ENCODE results near the gene CBFA2T3.

The CBFA2T3 gene

DNA sequence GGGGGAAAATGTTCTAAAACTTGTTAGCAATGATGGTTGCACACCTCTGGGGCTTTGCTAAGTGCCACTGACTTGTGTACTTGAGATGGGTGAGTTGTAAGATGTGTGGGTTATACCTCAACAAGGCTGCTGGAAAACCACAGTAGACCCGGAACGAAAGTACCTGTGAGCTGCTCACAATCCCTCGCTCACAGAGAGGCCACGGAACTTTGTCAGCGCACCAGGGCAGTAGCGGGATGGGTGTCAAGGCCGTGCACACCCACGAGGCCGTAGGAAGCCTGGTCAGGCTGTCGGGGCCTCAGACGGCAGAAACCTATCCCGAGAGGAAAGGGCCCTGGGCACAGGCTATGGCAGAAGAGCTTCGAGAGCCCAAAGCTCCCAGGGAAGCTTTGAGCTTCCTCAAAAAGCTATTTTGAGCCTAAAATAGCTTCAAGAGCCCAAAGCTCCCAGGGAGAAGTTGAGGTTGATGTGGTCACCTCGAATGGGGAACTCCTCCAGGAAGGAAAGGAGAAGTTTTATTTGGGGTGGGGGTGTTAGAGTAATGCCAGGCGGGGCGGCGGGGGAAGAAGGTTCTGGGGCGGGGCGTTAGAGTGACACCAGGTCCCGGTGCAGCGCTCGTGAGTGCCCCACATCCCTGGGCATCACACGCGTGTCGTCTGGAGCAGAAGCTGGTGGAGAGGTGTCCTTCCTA lies 19.0 kb downstream of the CBFA2T3 start:
- no peak for DNase-seq

GRCh38 chr16:88957433-88957767 lies 19.6 kb downstream of the CBFA2T3 start:
- DNase-seq: no peak

DNA sequence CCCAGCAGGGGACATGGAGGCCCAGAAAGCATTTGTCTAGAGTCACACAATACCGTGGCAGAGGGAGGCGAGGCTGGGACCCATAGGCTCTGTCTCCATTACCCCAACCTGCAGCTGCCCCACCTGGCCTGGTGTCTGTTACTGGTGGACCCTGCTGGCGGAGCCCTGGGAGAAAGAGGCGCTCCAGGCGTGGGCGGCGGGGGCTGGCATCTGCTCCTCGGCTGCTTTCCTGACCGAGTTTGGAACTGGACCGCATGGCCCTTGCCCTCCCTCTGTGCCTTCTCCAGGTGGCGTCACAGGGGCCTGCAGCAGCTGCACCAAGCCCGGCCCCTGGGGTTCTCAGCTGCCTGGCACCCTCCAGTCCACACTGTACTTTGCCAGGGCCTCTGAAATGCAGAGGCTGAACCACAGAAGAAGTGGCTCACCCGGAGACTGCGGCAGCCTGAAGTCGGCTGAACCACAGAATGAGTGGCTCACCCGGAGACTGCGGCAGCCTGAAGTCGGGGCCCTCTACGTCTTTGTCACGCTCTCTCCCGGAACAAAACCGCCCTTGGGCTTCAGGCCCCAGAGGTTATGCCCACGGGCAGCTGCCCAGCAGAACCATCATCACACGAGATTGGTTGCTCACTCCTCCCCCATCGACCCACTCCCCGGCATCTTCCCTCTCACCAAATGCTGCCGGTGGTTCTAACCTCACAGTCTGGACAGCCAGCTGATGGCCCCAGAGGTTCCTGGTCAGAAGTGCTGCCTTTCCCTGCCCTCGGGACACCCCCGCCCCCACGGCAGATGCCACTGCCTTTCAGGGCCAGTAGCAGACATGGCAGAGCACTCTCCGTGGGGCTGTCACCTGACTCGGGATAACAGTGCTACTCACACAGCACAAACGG lies 20.2 kb downstream of the CBFA2T3 start:
- DNase-seq: no peak

- no peak for DNase-seq
These were observed 21.1 kb downstream of the CBFA2T3 start for GRCh38 chr16:88955906-88956305.

- no peak for DNase-seq
These were observed 23.9 kb downstream of the CBFA2T3 start for GRCh38 chr16:88953003-88953690.

DNA sequence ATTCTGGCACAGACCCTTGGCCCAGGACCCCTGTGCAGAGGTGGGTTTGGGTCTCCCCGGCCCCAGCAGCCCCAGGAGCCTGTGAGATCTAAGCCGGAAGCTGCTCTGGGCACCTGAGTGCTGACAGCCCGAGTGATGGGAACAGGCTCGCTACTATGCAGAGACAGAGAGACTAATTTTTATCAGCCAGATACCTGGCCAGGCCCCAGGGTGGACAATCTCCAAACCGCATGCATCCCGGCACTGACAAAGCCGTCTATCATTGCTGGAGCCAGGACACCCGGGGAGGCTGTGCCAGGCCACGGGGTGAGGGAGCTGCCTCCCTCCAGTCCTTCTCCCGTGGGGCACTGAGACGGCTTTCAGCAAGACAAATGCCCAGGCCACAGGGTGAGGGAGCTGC lies 25.0 kb downstream of the CBFA2T3 start:
- DNase-seq: no peak

GRCh38 chr16:88951501-88951900 lies 25.5 kb downstream of the CBFA2T3 start:
- no peak for DNase-seq

DNA sequence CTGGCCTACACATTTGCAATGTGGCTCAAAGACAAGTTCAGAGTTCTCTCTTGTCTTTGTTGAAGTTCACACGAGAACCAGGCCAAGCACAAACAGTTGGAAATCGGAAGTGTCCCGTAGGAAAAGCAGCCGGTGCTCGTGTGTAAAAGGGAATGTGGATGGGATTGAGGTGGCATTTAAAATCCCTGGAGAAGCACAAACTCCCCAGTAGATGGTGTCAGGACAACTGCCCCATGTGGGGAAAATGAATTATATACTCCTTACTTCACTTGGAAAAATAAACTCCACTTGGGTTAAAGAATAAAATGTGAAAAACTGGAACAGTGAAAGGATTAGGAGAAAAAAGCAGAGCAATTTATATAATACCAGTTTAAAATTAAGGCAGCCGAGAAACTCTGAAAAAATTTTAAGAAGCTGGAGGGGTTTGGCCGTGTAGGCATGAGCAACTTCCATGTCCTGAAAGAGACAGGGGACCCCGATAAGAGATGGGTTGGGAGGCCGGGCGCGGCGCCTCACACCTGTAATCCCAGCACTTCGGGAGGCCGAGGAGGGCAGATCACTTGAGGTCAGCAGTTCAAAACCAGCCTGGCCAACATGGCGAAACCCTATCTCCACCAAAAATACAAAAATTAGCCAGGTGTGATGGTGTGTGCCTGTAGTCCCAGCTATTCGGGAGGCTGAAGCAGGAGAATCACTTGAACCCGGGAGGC lies 28.1 kb downstream of the CBFA2T3 start:
- no peak for DNase-seq

GRCh38 chr16:88945473-88945872 lies 31.5 kb downstream of the CBFA2T3 start:
- DNase-seq: no peak

GRCh38 chr16:88943741-88944140 lies 33.3 kb downstream of the CBFA2T3 start:
- DNase-seq: no peak

DNA sequence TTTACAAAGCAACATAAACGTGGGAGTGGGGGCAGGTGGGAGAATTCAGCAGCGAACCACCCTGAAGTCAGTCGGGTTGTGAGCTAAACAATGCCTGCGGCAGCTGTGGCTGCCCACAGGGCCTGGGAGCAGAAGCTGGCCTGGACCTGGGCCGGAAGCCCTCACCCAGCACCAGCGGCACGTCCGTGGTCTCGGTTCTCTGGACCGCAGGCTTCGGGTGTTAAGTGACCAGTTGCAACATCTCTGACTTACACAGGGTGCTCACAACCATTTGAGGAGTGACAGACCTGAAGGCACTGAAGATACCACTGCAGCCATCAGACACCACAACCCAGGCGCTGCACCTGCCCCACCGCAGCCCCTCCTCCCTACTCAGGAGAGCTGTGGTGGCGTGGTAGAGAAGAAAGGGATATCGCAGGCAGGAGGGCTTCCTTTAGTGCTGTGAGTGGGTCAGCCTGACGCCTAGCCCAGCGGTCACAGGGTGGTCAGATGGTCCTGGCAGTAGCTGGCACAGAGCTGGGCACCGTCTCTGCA lies 33.8 kb downstream of the CBFA2T3 start:
- no peak for DNase-seq

GRCh38 chr16:88941913-88942909 lies 34.8 kb downstream of the CBFA2T3 start:
- peak; percentile 89 for DNase-seq

DNA sequence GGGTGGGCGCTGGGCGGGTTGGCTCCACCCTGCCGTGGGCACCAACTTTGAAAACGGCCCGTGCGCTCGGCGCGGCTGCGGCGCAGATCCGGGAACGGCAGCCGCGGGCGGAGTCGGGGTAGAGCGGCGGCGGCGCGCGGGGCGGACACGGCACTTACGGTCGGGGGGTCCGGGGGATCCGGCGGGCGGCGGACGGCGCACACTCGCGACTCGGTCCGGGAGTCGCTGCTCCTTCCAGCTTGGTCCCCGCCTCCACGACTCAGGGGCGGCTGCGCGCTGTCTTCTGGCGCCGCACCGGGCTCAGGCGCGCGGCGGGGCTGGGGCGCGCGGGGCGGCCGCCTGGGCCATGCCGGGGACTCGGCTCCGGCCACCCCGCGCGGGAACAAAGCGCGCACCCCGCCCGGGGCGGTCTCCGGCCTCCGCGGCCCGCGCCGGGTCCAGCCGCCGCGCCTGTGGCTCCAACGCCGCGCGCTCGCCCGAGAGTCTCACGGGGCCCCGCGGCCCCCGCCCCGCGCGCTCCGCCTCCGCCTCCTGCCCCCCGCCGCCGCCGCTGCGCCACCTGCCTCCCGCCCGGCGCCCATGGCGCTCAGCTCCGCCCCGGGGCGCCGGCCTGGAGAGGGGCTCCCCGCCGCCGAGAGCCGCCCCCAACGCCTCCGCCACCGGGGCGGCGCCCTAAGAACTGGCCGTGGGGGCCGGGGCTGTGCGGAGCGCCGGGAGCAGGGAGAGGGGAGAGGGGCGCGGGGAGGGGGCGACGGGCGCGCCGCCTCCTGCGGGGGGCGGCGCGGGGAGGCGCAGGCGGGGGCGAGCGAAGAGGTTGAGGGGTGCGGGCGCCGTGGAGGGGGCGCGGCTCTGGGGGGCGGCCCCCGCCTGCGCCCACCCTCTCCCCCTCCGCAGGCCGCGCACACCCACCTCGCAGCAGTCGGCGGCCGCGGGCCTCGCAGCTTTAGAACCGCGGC lies 35.9 kb downstream of the CBFA2T3 start:
- no peak for DNase-seq

DNA sequence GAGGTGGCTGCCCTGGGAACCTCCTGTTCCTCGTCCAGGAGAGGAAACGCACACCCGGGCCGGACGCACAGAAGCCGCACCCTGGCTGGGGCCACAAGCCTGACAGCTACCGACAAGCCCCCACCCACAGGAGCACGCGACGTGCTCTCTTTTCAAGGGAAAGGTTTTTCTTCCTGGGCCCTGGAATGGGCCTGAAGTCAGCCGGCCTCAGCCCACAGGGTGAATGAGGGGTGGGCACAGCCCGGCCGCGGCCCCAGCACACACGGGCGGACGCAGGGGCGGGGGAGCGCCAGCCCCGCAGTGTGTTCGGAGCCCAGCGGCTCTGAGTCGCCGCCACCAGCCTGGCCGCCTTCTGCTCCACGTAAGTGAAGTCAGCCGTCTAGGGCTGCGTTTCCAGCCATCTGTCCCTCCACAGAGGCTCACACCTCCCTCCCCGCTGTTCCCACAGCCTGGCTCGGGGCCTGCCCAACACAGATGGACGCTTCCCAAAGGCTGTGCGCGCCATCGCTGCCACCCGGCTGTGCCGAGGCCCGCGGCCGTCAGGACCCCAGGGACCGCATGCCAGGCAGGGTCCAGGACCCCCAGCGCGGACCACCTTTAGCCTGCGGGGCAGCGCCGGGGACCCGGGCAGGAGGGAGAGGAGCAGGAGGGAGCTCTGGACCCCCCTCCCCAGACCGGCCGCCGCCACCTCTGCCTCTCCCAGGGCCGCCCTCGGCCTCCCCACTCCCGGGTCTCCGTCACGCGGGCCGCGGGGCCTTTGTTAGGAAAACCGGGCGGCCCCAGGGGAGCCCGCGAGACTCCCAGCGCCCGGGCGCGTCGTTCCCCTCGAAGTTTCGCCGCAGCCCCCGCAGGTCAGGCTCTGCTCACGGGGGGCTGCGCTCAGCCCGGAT lies 36.8 kb downstream of the CBFA2T3 start:
- DNase-seq: no peak

GRCh38 chr16:88939245-88939971 lies 37.6 kb downstream of the CBFA2T3 start:
- DNase-seq: no peak

DNA sequence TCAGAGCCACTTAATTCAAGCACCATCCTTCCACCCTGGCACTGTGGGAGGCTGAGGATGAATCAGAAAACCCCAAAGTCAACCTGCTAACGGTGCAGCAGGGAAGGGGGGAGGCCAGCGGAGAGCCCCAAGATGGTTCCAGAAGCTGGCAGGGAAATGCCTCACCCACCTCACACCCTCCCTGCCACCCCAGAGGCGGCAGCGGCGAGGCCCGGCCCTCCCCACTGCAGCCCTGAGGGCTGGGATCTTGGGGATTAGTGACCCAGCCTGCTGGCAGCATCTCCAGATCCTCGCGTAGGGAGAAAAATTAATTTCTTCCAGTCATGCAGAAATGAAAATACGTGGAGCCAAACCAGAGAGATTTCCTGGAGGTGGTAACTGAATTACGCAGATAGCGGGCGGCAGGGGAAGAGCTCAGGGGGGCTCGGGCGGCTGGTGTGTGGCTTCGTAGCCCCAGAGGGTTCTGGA lies 38.2 kb downstream of the CBFA2T3 start:
- DNase-seq: no peak

DNA sequence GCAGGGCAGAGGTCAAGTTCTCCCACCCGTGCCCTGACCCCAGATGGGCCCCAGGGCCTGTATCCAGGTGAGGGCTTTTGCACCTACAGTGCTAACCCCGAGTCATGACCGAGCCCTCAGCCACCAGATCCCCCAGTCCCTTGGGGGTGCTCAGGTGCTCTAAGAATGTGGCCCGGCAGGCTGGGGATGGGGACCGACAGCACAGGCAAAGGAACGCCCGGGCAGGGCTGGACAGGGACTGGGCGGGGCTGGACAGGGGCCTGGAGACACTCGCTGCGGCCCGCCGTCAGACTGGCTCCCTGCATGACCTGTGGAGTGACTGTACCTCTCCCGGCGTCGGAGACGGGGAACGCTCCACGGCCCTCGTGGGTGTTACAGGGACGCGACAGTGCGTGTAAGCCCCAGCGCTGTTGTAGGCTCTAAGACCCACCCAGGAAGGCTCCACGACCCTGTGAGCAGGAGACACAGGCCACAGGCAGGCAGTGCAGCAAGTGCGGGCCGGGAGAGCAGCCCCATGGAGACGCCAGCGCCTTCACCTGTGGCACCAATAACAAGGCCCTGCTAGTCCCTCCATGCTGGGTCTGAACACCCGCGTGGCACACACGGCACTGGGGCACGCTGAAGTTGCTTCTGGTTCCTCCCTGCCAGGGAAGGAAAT lies 38.8 kb downstream of the CBFA2T3 start:
- no peak for DNase-seq

- DNase-seq: no peak
These were observed 39.8 kb downstream of the CBFA2T3 start for GRCh38 chr16:88937206-88937621.

All from activated CD8-positive, alpha-beta memory T cell treated with anti-CD3 and anti-CD28 coated beads, Interleukin-2, amount 50 U/mL, for 48 hours (primary cell).